Panc1 (cell line): Measurements from ENCODE around the gene VEGFD. TPM values are rescaled to one million over a fixed set of nuclear protein-coding genes. Genes with fewer than 3 reads are reported as not detected.

ENCODE experiments used
- ATAC-seq: fragments of 200-7000 bp; cut with Tn5 transposase; 2 replicates; pipeline ENCODE4 v1.9.1; 2020; ENCODE audit warnings: mild to moderate bottlenecking, moderate library complexity
- BruUV-seq: library from RNA; stranded (reverse); fragments of 400-500 nt; replicated peaks from 2 replicates; lab custom pipeline; 2021; lab: Mats Ljungman, UMichigan
- CTCF ChIA-PET: fragments of 300-600 bp; sonication (Branson Sonifier 250); formaldehyde crosslinking; loops from one replicate; lab custom pipeline; 2022; ENCODE audit warnings: antibody characterized with exemption; lab: Charles Lee
- POLR2A ChIA-PET: fragments of 300-600 bp; sonication (Branson Sonifier 250); formaldehyde crosslinking; loops from one replicate; lab custom pipeline; 2022; ENCODE audit warnings: antibody characterized with exemption; lab: Charles Lee
- DNase-seq: peaks from one replicate; pipeline ENCODE4 v3.0.0-alpha.2; 2010; ENCODE audit warnings: low read depth, low spot score
- H3K27ac ChIP-seq: 2 replicates; pipeline ENCODE4 v1.5.1; 2011; ENCODE audit warnings: mild to moderate bottlenecking, low read length, inconsistent platforms
- H3K27me3 ChIP-seq: fragments of 200-500 bp; sonication (Bioruptor generic); 2 replicates; pipeline ENCODE4 v1.6.0; 2014; ENCODE audit warnings: low read length, inconsistent platforms; ENCODE audit not compliant: control insufficient read depth, insufficient read depth
- H3K36me3 ChIP-seq: fragments of 200-500 bp; sonication (Bioruptor generic); 2 replicates; pipeline ENCODE4 v1.5.1; 2014; ENCODE audit warnings: inconsistent platforms, mild to moderate bottlenecking, low read length, moderate library complexity; ENCODE audit not compliant: control insufficient read depth, insufficient read depth
- H3K4me1 ChIP-seq: 2 replicates; pipeline ENCODE4 v1.5.1; 2011; ENCODE audit warnings: inconsistent platforms, mild to moderate bottlenecking, low read length, moderate library complexity; ENCODE audit not compliant: control insufficient read depth, insufficient read depth
- H3K4me3 ChIP-seq, 2 experiments: 2 replicates each; pipeline ENCODE4 v1.5.1; 2011 to 2012; ENCODE audit warnings: low read depth in 2 of 2, low read length in 2 of 2, mild to moderate bottlenecking in 2 of 2, inconsistent platforms in 1 of 2, moderate library complexity in 1 of 2
- H3K9me3 ChIP-seq: fragments of 200-500 bp; sonication (Bioruptor generic); 2 replicates; pipeline ENCODE4 v1.5.1; 2014; ENCODE audit warnings: low read depth, mild to moderate bottlenecking, inconsistent platforms, low read length, moderate library complexity; ENCODE audit not compliant: control insufficient read depth, insufficient read depth
- CTCF ChIP-seq: fragments of 450-650 bp; IDR thresholded peaks from 2 replicates; pipeline ENCODE4 v1.5.1; 2017; ENCODE audit warnings: mild to moderate bottlenecking
- POLR2AphosphoS5 ChIP-seq: IDR thresholded peaks from 2 replicates; pipeline ENCODE4 v1.6.1; 2012; ENCODE audit warnings: mild to moderate bottlenecking, low read depth, low read length, moderate library complexity
- REST ChIP-seq, 2 experiments: IDR thresholded peaks; 2 replicates each; pipeline ENCODE4 v1.6.1; 2011 to 2012; ENCODE audit warnings: low read depth in 2 of 2, control low read depth in 1 of 2, low read length in 1 of 2, mild to moderate bottlenecking in 1 of 2, moderate library complexity in 1 of 2; ENCODE audit not compliant: insufficient read depth in 1 of 2
- SIN3A ChIP-seq: IDR thresholded peaks from 2 replicates; pipeline ENCODE4 v1.6.1; 2012; ENCODE audit warnings: low read depth, mild to moderate bottlenecking, low read length, moderate library complexity, borderline replicate concordance; ENCODE audit not compliant: insufficient read depth
- TCF7L2 ChIP-seq: IDR thresholded peaks from 2 replicates; pipeline ENCODE4 v1.6.1; 2011; ENCODE audit warnings: mild to moderate bottlenecking, low read depth, low read length, inconsistent platforms
- in situ Hi-C: cut with HindIII; loops from 2 replicates; pipeline ENCODE4 v1.10.0; 2016; ENCODE audit warnings: low sequenced_read_pairs, low pct_unique_long_range_greater_than_20kb
- intact Hi-C: fragments of 100-400 bp; cut with micrococcal nuclease; formaldehyde crosslinking; loops from one replicate; pipeline ENCODE4 v1.10.0; 2022; ENCODE audit not compliant: unreplicated experiment
- total RNA-seq: library from RNA; stranded (reverse); gene quantifications from one replicate; pipeline ENCODE4 v1.2.1, GENCODE V29; 2021; ENCODE audit not compliant: unreplicated experiment

Gene VEGFD
- total RNA-seq, 1 experiment from 2014 or later: not detected

- no peak for ATAC-seq
- BruUV-seq: no TSS peak
- intact Hi-C loops: no loop called here
- Histone ChIP-seq H3K27ac (no peak overlapping the region), H3K4me1 (no peaks in the 10 kb centered on the region), H3K4me3 (no peak overlapping the region), H3K9me3 (no peaks in the 10 kb centered on the region), H3K36me3 (no peaks in the 10 kb centered on the region), H3K27me3 (no peaks in the 10 kb centered on the region)
- POLR2A ChIA-PET: no interaction called here
- CTCF ChIA-PET: no interaction called here
- in situ Hi-C loops: no loop called here
- peak; percentile 18; the same call in 1 of the 2 replicates for TF ChIP-seq CTCF
- no peak for TF ChIP-seq SIN3A
- DNase-seq: no peak
Measured at GRCh38 chrX:15382813-15383212, 1.4 kb downstream of the VEGFD start.

DNA sequence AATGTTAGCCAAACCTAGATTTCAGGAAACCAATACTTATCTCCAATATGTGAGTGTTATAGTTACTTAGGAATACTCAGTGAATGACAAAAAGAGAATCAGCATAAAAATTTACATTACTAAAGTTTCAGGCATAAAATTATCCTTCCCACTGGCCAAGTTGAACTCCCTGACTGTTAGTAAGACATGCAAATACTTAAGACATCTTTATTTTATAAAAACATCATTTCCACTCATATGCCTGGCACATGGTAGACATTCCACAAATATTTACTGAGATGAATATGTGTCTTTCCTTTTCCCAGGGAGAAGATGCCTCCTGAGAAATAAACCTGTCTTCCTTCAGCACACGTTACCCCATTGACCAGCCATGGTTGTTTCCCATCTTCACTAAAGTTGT lies 7.3 kb downstream of the VEGFD start:
- in situ Hi-C loops: no loop called here
- H3K4me1 ChIP-seq: no peaks in the 10 kb centered on the region
- H3K36me3 ChIP-seq: no peaks in the 10 kb centered on the region
- H3K27ac ChIP-seq: no peak overlapping the region
- no peaks in the 10 kb centered on the region for H3K9me3 ChIP-seq
- BruUV-seq: no TSS peak
- H3K4me3 ChIP-seq: no peak overlapping the region
- TF ChIP-seq CTCF (no peak), REST (IDR thresholded peaks at IDR 0.05; ENCODE audit: insufficient read depth in 1 of 2, low read depth in 2 of 2, low read length in 1 of 2) (no peak), TCF7L2 (no peak), POLR2AphosphoS5 (no peak), SIN3A (no peak)
- no peak for DNase-seq
- ChIA-PET CTCF (no interaction called here), POLR2A (no interaction called here)
- no peaks in the 10 kb centered on the region for H3K27me3 ChIP-seq
- ATAC-seq: no peak
- intact Hi-C loops: no loop called here

- Histone ChIP-seq H3K27ac (no peak overlapping the region), H3K4me3 (no peak overlapping the region), H3K4me1 (no peaks in the 10 kb centered on the region), H3K27me3 (no peaks in the 10 kb centered on the region), H3K9me3 (no peaks in the 10 kb centered on the region), H3K36me3 (no peaks in the 10 kb centered on the region)
- ChIA-PET POLR2A (no interaction called here), CTCF (no interaction called here)
- TF ChIP-seq POLR2AphosphoS5 (no peak), SIN3A (no peak), REST (IDR thresholded peaks at IDR 0.05; ENCODE audit: insufficient read depth in 1 of 2, low read depth in 2 of 2, low read length in 1 of 2) (no peak), TCF7L2 (no peak), CTCF (no peak)
- ATAC-seq: no peak
- no TSS peak for BruUV-seq
- in situ Hi-C loops (no loop called here), intact Hi-C loops (no loop called here)
- DNase-seq: no peak
Measured at GRCh38 chrX:15373976-15374375, 10.2 kb downstream of the VEGFD start.
